NCI-H2029 (cell line): ENCODE data around the gene ELK4.
A peak's percentile ranks its signal among the peaks of the same experiment; 100 is the strongest.
"Not testable (repeated sequence)": the region's sequence is repeated elsewhere in the genome, so short reads cannot be mapped to it uniquely, and the experiment has no call there.

Source experiments
- DNase-seq: peaks from one replicate; lab custom pipeline; 2025; lab: John Stamatoyannopoulos, UW

The ELK4 gene

GRCh38 chr1:205664399-205665017, 32.7 kb upstream of the ELK4 start:
- DNase-seq: no peak

- DNase-seq: no peak
These were observed 31.6 kb upstream of the ELK4 start for GRCh38 chr1:205663286-205663936.

GRCh38 chr1:205662791-205663190, 31.0 kb upstream of the ELK4 start:
- DNase-seq: no peak

- DNase-seq: no peak
These were observed 30.4 kb upstream of the ELK4 start for GRCh38 chr1:205662135-205662738.

- no peak for DNase-seq
These were observed 29.8 kb upstream of the ELK4 start for GRCh38 chr1:205661429-205662134.

- DNase-seq: no peak
These were observed 28.6 kb upstream of the ELK4 start for GRCh38 chr1:205660361-205660760.

- peak; percentile 33 for DNase-seq
These were observed 27.3 kb upstream of the ELK4 start for GRCh38 chr1:205658943-205659581.

GRCh38 chr1:205656236-205656635, 24.4 kb upstream of the ELK4 start:
- no peak for DNase-seq

- DNase-seq: no peak
These were observed 21.2 kb upstream of the ELK4 start for GRCh38 chr1:205652984-205653383.

- no peak for DNase-seq
These were observed 18.4 kb upstream of the ELK4 start for GRCh38 chr1:205650241-205650640.

- no peak for DNase-seq
These were observed 13.7 kb upstream of the ELK4 start for GRCh38 chr1:205645519-205645918.

GRCh38 chr1:205642679-205643307, 11.0 kb upstream of the ELK4 start:
- DNase-seq: no peak

- no peak for DNase-seq
These were observed 7.8 kb upstream of the ELK4 start for GRCh38 chr1:205639567-205639966.

GRCh38 chr1:205637854-205638468, 6.2 kb upstream of the ELK4 start:
- DNase-seq: no peak

- no peak for DNase-seq
These were observed 4.9 kb upstream of the ELK4 start for GRCh38 chr1:205636732-205637131.

- not testable (repeated sequence) for DNase-seq
These were observed 4.3 kb upstream of the ELK4 start for GRCh38 chr1:205636138-205636530.

GRCh38 chr1:205633421-205633976, 1.7 kb upstream of the ELK4 start:
- DNase-seq: no peak

GRCh38 chr1:205632669-205633169, 908 bp upstream of the ELK4 start:
- no peak for DNase-seq

- peak; percentile 83 for DNase-seq
These were observed 622 bp downstream of the ELK4 start for GRCh38 chr1:205631010-205631767.

GRCh38 chr1:205630651-205631009, 1.2 kb downstream of the ELK4 start:
- DNase-seq: no peak
